ENCODE data around the gene PTH2.

DNA sequence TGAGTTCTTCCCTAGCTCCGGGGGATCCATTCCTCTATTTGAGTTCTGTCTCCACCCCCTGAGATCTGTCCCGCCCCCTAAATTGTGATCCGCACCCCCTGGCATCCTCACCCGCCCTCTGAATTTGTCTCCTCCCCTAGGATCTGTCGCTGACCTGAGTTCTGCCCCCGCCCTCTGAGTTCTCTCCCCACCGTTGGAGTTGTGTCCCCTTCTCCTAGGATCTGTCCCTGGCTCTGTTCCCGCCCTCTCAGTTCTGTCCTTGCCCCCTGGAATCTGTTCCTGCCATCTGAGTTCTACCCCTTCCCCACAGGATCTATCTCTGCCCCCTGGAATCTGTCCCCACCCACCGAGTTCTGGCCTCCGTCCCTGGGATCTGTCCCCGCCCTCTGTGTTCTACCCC, 19.1 kb upstream of the PTH2 start:
- TF ChIP-seq POLR2A (IDR thresholded peaks at IDR 0.05; ENCODE audit: low read depth, low read length) (no peak), TAF1 (IDR thresholded peaks at IDR 0.05; ENCODE audit: borderline replicate concordance, low read depth, low read length) (no peak), POLR2AphosphoS5 (IDR thresholded peaks at IDR 0.05; ENCODE audit: low read depth, low read length) (no peak)
